GM23248 (cell line): Measurements from ENCODE around the gene HOXA10.

Experiments used
- EZH2 ChIP-seq: fragments of 200-600 bp; sonication (generic); IDR thresholded peaks from 2 replicates; pipeline ENCODE4 v1.6.1; 2018; ENCODE audit warnings: antibody characterized with exemption, mild to moderate bottlenecking; ENCODE audit not compliant: insufficient read depth, poor library complexity, severe bottlenecking
- EZH2phosphoT487 ChIP-seq: fragments of 200-600 bp; sonication (generic); IDR thresholded peaks from 2 replicates; pipeline ENCODE4 v1.6.1; 2018; ENCODE audit warnings: antibody characterized with exemption, moderate library complexity, mild to moderate bottlenecking, low read depth; ENCODE audit not compliant: insufficient read depth

DNA sequence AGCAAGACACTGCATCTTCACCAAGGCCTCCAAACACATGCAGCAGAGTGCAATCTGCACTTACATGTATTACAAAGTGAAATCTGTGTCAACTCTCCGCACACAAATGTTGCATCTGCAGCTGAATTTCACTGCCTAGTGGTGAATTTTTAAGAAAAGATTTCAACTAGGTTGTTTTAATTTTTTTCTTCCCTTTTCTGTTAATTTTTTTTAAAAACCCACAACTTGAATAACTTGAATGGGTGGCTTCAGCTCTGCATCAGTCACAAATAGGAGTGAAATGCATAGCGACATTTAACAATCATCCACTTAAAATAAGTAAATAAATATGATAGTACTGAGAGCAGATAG lies 19.9 kb upstream of the HOXA10 start:
- TF ChIP-seq EZH2phosphoT487 (no peak), EZH2 (no peak)
